Ovary (tissue), 3 donors: ENCODE measurements around the gene GCC2.

Source experiments
- EP300 ChIP-seq: sonication (generic); formaldehyde crosslinking; IDR thresholded peaks from one replicate; pipeline ENCODE4 v1.6.1; 2017; ENCODE audit warnings: antibody characterized with exemption
- POLR2A ChIP-seq: fragments of 450-650 bp; IDR thresholded peaks from one replicate; pipeline ENCODE4 v1.6.1; 2017; ENCODE audit warnings: antibody characterized with exemption, mild to moderate bottlenecking, moderate library complexity
- TF ChIP-seq, protein P1 (sequence below), 3 donors: fragments of 450-650 bp in 2 of 3; fragments of 200-600 bp in 1 of 3; IDR thresholded peaks; one replicate each; pipeline versions ENCODE4 v1.5.1 to v1.8.0; 2016 to 2022; ENCODE audit warnings: antibody characterized with exemption in 3 of 3, mild to moderate bottlenecking in 1 of 3
- donor health status: DM: no; HTN: no; CAD: no.

DNA sequence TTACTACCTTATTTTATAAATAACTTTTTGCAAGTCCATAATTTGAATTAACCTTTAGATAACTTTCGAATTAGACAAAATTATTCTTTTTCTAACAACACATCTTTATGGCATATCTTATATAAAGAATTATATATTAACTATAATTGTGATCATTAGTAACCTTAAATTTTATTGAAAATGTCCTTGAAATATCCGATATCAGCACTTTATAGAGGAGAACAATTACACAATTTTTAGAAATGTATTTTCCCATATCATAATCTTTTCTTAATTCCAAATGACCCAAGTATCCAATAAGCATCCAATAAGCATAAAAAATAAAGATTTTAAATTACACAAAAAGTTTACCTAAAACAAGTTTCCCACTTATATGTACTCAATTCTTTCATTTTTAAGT lies 7.3 kb upstream of the GCC2 start:
- TF ChIP-seq, protein P1, sequence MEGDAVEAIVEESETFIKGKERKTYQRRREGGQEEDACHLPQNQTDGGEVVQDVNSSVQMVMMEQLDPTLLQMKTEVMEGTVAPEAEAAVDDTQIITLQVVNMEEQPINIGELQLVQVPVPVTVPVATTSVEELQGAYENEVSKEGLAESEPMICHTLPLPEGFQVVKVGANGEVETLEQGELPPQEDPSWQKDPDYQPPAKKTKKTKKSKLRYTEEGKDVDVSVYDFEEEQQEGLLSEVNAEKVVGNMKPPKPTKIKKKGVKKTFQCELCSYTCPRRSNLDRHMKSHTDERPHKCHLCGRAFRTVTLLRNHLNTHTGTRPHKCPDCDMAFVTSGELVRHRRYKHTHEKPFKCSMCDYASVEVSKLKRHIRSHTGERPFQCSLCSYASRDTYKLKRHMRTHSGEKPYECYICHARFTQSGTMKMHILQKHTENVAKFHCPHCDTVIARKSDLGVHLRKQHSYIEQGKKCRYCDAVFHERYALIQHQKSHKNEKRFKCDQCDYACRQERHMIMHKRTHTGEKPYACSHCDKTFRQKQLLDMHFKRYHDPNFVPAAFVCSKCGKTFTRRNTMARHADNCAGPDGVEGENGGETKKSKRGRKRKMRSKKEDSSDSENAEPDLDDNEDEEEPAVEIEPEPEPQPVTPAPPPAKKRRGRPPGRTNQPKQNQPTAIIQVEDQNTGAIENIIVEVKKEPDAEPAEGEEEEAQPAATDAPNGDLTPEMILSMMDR (IDR thresholded peaks at IDR 0.05) = no peak
- TF ChIP-seq POLR2A (no peak), EP300 (no peak)
